HG03064 (cell line): ENCODE results near the gene UBR3.
"Not testable (repeated sequence)": the region's sequence is repeated elsewhere in the genome, so short reads cannot be mapped to it uniquely, and the experiment has no call there.

ENCODE experiments used
- ATAC-seq: cut with Tn5 transposase; IDR thresholded peaks from one replicate; pipeline ENCODE4 v1.9.1; 2021; ENCODE audit warnings: low read depth; ENCODE audit not compliant: unreplicated experiment

The UBR3 gene

DNA sequence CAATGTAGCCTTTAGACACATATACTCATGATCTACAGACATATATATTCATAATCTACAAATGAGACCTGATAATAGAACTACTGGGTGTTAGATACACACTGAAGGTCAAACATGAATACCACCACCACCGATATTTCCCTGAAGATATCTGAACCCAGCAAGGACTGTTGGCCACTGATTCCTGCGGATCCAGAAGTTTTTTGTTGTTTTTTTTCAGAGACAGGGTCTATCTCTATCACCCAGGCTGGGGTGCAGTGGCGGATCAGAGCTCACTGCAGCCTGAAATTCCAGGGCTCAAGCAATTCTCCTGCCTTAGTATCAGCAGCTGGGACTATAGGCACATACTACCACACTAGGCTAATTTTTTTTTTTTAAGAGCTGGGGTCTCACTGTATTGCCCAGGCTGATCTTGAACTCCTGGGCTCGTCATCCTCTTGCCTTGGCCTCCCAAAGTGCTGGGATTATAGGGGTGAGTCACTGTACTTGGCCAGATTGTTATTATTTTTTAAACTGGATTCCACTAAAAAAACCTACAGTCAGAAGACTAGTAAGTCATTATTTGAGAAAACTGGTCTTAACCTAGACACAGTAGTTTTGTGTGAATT is 4.4 kb upstream of the UBR3 start:
- no peak for ATAC-seq

DNA sequence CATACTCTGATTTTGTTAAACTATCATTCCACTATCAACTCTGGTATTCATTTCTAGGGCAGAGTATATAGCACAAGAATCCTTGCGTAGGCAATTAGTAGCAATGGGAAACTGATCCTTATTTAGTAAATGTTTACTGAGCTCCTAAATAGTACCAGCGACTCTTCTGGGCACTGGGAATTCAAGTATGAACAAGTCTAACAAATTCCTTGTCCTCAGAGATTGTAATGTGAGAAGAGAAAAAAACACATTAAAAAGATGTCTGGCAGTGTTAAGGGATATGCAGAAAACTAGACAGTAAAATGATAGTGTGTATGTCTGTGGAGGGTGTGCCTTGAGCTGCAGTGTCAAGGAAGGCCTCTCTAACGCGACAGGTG is 3.3 kb upstream of the UBR3 start:
- ATAC-seq: no peak

DNA sequence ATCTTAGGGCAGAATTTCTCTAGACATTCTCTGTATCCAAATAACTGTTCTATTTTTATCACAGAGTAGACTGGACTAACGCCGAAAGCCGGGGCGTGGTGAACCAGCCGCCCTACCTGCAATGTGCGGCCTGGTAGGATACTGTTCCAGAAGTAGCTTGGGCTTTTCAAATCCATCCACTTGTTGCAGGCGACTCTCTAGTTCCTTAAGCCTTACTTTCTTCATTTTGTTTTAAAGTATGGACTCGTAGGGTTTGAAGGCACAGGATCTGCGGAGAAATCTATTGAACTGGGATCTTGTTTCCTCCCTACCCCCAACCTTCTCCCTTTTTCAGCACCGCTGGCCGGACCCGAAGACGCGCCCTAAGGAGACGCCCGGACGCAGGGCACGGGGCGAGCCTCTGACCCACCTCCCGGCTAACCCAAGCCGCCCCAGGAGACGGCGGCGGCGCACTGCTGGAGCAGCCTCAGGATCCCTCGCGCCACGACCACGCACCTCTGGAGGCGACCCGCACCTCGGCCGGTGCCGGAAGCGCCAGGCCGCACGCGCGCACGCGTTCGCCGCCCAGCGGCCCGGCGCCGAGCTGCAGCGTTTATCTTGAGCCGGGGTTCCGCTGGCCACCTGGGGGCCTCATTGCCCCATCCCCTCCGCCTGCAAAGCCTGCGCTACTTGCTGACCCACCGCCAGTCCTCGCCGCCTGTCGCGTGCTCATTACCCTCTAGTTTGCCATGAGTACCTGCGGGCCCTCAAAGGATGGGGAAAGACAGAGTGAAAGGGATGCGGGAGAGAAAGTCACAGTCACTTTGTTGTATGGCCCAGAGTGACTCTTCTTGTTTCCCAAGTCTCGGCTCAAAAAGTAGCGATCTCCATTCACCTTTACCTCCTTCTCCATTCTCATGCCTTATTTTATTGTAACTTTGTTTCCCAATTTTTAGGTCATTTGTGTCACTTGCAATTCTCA is 2.6 kb upstream of the UBR3 start, which contains the start of gene METTL5:
Gene METTL5 (minus strand): TSS at position 533 of the 961 bp plus-strand sequence. CDS start 308 bp downstream, at position 225.
- ATAC-seq: peak; percentile 55

DNA sequence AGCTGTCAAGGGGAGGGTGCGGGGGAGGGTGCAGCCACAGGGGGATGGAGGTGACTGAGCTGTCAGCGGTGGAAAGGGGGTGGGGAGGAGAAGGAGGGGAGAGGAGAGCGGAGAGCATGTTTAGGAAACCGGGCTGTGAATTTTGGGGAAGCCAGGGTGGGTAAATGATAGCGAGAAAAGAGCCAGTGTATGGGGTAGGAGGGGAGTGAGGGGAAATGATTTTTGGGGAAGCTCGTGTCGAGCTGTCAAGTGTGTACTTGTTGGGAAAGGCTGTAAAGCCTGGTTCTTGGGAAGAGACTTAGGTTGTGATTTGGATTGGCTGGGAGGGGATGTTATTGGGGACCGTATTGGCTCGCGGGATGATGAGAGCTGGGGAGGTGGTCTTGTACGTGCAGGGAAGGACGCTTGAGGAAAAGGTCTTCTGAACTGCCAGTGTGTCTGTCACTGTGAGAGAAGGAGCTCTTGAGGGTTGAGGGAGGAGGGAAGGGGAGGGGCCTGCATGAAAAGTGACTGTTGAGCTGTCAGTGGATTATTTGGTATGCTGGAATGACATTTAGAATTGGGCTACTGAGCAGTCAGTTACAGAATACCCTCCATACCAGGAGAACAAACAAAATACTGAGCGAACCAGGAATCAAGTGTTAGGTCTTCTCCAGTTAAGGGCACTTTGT is 1.0 kb downstream of the UBR3 start:
- peak; percentile 9 for ATAC-seq

DNA sequence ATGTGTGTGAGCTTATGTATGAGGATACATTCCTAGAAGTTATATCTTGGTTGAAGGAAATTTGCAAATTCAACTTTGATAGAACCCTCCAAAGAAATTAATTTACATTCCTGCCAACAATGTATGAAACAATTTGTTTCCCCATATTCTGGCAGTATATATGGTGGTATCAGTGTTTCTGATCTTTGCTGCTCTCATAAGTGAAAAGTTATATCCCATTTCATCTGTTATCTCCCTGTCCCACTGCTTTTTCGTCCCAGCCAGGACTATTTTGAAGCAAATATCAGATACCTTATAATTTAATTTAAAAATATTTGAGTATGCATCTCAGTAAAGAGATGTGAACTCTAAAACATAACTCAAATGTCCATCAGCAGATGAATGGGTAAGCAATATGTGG is 7.1 kb downstream of the UBR3 start:
- no peak for ATAC-seq

DNA sequence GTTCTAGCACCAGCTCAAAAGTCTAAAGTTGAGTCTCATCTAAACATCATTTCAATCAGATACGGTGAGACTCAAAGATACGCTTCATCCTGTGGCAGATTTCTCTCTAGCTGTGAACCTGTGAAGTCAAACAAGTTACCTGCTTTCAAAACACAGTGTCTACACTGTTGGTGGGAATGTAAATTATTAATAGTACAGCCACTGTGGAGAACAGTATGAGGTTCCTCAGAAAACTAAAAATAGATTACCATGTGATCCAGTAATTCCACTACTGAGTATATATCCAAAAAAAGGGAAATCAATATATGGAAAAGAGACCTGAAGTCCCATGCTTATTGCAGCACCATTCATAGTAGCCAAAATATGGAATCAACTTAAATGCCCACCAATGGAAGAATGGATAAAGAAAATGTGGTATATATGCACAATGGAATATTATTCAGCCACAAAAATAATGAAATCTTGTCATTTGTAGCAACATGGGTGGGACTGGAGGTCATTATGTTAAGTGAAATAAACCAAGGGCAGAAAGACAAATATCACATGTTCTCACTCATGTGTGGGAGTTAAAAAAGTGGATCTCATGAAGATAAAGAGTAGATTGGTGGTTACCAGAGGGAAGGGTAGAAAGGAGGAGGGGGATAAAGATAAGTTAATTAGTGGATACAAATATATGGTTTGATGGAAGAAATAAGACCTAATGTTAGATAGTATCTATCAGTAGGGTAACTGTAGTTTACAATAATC is 11.7 kb downstream of the UBR3 start:
- no peak for ATAC-seq

DNA sequence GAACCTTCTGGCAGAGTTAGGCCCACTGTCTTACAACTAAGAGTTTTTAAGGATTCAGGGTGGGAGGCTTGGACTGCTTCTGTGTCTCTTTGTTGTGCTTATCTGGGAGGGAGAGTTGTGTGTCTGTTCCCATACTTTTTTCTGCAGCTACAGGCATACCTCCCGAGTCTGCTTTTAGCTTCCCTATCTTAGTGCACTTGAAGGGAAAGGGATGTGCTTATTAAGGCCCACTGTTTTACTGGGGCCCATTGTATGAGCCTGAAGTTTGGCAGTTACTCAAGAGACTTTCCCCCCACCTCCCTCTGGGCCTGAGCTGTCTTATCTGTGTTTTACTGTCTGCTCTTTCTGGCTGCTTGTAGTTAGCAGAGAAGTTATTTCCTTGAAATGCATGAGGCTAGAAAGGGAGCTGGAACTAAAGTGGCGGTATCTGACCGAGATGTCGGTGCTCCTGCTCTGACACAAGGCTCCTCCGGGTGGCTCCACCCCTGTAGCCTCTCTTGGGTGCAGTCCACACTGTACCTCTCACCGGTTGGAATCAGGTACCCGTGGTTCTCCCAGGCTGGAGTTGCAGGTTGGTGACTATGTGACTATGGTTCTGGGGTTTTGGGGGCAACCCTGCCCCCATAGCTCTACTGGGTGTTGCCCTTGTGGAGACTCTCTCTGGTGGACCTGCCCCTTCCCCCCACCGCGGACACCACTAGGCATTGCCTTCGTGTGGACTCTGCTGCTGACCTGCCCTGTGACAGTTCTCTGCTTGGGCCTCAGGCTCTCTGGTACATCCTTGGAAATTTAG is 12.9 kb downstream of the UBR3 start:
- no peak for ATAC-seq

DNA sequence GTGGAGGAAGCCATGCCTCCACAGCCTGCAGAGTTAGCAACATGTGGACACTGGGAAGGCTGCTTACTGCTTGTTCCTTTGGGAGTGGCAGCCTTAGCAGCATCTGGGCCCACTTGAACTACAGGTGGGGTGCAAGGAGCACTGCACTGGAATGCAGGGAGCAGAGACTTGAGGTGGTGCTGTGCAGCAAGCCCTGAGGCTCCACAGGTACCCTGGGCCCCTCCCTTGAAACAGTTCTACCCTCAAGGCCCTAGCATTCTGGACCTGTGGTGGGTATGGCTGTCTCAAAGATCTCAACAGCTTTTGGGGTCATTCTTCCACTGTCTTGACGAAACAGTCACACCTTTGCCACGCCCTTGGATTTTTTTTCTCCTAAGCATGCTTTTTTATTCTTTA is 13.5 kb downstream of the UBR3 start:
- no peak for ATAC-seq

DNA sequence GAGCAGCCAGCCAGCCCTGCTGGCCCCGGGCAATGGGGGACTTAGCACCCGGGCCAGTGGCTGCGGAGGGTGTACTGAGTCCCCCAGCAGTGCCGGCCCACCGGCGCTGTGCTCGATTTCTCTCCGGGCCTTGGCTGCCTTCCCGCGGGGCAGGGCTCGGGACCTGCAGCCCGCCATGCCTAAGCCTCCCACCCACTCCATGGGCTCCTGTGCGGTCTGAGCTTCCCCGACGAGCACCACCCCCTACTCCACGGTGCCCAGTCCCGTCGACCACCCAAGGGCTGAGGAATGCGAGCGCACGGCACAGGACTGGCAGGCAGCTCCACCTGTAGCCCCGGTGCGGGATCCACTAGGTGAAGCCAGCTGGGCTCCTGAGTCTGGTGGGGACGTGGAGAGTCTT is 14.4 kb downstream of the UBR3 start:
- not testable (repeated sequence) for ATAC-seq

DNA sequence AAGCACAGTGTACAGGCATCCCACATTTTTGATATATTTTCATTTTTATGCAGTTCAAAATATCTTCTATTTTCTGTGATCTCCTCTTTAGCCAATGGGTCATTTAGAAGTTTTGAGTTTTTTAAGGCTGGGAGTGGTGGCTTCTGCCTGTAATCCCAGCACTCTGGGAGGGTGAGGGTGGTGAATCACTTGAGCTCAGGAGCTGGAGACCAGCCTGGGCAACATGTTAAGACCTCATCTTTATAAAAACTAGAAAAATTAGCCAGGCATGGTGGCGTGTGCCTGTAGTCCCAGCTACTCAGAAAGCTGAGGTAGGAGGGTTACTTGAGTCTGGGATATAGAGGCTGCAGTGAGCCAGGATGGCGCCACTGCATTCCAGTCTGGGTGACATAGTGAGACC is 17.8 kb downstream of the UBR3 start:
- ATAC-seq: no peak

DNA sequence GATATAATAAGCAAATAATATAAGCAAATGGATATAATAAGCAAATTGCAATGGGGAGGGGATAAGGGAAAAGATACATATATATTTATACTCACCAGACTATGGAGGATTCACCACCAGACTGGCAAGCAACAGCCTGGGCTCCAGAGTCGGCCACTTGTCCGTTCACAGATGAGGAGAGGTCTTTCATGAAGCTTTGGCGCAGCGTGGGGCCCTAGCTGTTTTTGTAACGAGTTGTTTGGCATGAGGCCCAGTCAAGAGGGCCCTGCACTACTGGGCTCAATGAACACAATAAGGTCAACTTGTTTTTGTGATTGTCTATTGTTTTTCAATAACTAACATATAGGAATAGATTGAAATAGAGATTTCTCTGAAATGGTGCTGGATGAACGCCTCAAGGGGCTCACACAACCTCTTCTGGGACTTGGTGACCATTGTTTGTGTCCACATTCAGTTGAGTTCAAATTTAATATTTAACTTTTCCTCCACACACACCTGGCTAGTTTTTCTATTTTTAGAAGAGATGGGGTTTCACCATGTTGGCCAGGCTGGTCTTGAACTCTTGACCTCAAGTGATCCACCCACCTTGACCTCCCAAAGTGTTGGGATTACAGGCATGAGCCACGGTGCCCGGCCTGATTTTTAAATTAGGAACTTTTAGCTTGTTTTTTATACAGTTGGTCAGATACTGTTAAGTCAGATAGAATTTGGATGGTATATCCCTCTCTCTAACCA is 21.9 kb downstream of the UBR3 start:
- not testable (repeated sequence) for ATAC-seq

DNA sequence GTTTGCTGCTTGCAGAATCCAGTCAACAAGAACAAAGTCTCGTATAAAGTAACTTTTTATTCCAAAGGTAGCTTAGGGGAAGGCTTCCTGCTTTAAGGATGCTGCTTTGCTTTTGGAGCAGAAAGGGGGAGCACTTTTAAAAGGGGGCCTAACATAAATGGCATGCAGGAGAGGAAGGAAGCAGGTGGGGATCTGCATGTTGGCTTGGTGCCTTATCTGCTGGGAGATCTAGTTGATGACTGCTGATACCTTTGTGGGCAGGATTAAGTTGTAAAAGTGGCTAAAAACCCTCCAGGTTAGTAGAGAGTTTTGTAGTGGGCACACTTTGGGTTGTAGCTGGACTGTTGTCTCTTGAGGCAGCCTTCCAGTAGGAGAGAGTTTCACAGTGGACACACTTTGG is 22.5 kb downstream of the UBR3 start:
- no peak for ATAC-seq

DNA sequence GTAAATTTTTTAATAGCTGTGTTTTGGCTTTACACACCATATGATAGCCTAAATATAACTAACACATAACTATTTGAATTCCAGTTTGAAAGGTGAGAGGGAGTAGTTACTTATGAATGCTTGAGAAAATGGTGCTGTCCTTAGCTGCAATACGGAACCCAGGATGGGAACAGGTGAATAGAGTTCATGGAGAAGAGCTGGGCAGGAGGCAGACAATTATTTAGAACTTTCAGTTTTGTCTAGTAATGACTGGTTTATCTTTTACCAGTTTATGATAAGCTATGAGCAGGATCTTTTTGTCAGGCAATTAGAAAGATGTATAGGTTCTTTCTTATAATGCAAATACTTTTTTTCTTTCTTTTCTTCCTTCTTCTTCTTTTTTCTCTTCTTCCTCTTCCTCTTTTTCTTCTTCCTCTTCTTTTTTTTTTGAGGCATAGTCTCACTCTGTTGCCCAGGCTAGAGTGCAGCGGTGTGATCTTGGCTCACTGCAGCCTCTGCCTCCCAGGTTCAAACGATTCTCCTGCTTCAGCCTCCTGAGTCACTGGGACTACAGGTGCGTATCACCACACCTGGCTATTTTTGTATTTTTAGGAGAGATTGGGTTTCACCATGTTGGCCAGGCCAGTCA is 25.9 kb downstream of the UBR3 start:
- no peak for ATAC-seq

DNA sequence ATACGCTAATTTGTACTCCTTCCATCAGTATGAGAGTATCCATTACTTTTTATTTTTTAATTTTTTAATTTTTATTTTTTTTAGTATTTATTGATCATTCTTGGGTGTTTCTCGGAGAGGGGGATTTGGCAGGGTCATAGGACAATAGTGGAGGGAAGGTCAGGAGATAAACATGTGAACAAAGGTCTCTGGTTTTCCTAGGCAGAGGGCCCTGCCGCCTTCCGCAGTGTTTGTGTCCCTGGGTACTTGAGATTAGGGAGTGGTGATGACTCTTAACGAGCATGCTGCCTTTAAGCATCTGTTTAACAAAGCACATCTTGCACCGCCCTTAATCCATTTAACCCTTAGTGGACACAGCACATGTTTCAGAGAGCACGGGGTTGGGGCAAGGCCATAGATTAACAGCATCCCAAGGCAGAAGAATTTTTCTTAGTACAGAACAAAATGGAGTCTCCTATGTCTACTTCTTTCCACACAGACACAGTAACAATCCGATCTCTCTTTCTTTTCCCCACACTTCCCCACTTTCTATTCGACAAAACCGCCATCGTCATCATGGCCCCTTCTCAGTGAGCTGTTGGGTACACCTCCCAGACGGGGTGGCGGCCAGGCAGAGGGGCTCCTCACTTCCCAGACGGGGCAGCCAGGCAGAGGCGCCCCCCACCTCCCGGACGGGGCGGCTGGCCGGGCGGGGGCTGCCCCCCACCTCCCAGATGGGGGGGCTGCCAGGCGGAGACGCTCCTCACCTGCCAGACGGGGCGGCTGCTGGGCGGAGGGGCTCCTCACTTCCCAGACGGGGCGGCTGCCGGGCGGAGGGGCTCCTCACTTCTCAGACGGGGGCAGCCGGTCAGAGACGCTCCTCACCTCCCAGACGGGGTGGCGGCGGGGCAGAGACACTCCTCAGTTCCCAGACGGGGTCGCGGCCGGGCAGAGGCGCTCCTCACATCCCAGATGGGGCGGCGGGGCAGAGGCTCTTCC is 28.3 kb downstream of the UBR3 start:
- not testable (repeated sequence) for ATAC-seq

DNA sequence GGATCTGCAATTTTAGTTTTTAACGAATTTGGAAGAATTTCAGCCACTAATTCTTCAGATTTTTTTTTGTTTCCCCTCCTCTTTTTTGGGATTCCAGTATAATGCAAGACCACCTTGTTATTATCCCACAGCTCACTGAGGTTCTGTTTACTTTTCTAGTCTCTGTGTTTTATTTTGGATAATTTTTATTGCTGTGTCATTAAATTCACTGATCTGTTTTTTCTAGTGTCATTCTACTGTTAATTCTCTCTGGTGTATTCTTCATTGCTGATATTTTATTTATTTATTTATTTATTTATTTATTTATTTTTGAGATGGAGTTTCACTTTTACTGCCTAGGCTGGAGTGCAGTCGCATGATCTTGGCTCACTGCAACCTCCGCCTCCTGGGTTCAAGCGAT is 32.2 kb downstream of the UBR3 start:
- ATAC-seq: no peak

DNA sequence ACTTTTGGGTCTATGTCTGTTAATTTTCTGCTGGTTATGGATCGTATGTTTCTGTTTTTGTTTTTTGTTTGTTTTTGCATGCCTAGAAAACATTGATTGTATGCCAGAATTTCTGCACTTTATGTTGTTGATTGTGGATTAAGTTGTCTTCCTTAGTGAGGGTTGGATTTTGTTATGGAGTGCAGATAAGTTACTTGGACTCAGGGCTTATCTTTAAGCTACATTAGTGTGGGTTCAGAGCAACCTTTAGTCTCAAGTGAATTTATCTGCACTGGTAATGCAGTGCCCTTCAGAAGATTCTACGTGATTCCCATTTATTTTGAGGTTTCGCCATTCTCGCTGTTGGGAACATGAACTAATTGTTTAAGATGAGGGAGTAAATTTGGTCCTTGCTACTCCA is 32.9 kb downstream of the UBR3 start:
- ATAC-seq: no peak

DNA sequence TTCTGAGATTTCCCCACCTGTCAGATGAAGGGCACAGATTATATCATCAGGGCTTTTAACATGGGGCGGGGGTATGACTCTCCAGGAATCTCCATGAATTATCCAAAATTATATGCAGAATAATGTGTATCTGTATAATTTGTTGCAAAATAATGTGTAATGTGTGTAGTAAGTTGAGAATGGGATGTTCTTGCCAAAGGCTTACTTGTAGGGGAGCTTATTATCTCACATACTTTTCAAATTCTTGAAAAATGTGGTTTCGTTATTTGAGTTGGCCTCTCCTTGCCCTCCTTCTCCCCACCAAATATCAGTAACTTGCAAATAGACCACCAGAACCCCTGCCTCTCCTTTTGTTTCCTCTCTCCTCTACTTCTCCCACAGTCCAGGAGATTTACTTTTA is 35.6 kb downstream of the UBR3 start:
- ATAC-seq: no peak

DNA sequence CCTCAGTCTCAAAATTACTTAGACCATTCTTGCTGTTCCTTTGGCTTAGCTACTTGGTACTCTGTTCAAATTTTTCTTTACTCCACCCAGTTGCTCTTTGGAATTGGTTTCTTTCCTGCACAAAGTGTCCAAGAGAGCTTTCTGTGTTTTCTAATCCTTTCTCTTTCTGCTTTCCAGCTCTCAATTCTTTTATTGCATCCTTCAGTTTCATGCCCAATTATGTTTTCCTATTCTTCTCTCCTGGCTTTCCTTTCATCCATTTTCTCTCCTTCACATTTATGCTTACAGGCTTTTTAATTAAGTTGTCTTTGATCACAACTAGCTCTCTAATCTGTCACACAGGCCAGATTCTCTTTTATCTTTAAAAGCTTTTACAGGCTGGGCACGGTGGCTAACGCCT is 38.2 kb downstream of the UBR3 start:
- ATAC-seq: no peak
